ENCODE data around the gene AUH. TPM values are rescaled to one million over a fixed set of nuclear protein-coding genes. Genes with fewer than 3 reads are reported as not detected.

Gene AUH
- total RNA-seq, 1 experiment from 2014 or later, result 21.7 TPM

- H3K18ac ChIP-seq (ENCODE audit: insufficient read length, low read depth, low read length), result no peak overlapping the region
- H2BK20ac ChIP-seq (ENCODE audit: low read depth, low read length, poor library complexity, severe bottlenecking), result no peak overlapping the region
- Mint-ChIP-seq H3K9me3 (peaks cover 5 to 11% of the 10 kb centered on the region in 2 experiments; a peak in 4 of 5 replicates), H3K4me1 (peaks cover 22 to 25% of the 10 kb centered on the region in 2 experiments), H3K27me3 (ENCODE audit: low read depth) (no peaks in the 10 kb centered on the region; the same call in none of the 2 replicates), H3K27ac (peak overlapping the region; percentile 95 to 99 (median 98)), H3K4me3 (peak overlapping the region; percentile 94 to 98), H3K36me3 (ENCODE audit: insufficient read depth in 1 of 3, low read depth in 3 of 3) (peaks cover 10 to 36% (median 10%) of the 10 kb centered on the region in 3 experiments; a peak in 6 of 7 replicates)
- H2BK12ac ChIP-seq (ENCODE audit: insufficient read length, low read depth, low read length), result no peak overlapping the region
- no peak overlapping the region for H3K4ac ChIP-seq (ENCODE audit: low read depth, low read length)
- WGBS (ENCODE audit: extremely low coverage, insufficient read length, low lambda C conversion rate), result no CpG with 5 or more reads among the region's 10 CpGs
- H3K23me2 ChIP-seq (ENCODE audit: insufficient read length, low read depth, low read length, poor library complexity, severe bottlenecking), result no peaks in the 10 kb centered on the region
- no peak overlapping the region for H4K91ac ChIP-seq (ENCODE audit: insufficient read length, low read depth, low read length)
- no peaks in the 10 kb centered on the region for H3K79me1 ChIP-seq (ENCODE audit: insufficient read depth, low read depth, low read length, poor library complexity, severe bottlenecking)
- no peak overlapping the region for H2BK15ac ChIP-seq (ENCODE audit: low read depth, low read length)
- 0 out of 2 replicates have a peak overlapping the region, but pooled peaks have one; percentile 81 for H3K14ac ChIP-seq (ENCODE audit: insufficient read depth, low read length)
- no peak overlapping the region for H2AK5ac ChIP-seq (ENCODE audit: insufficient read length, low read length)
- H3K27me3 ChIP-seq (ENCODE audit: insufficient read depth, low read length), result no peaks in the 10 kb centered on the region
- no peaks in the 10 kb centered on the region for H3K9me3 ChIP-seq (ENCODE audit: control insufficient read depth, low read depth, low read length)
- no peak overlapping the region for H2BK120ac ChIP-seq (ENCODE audit: low read depth, low read length, poor library complexity, severe bottlenecking)
- no peak for DNase-seq
- H4K8ac ChIP-seq (replicated peaks; ENCODE audit: insufficient read length, low read depth, low read length), result no peak overlapping the region
- no peak overlapping the region for H2AFZ ChIP-seq (ENCODE audit: low read length)
- peak overlapping the region; percentile 3 for H2BK5ac ChIP-seq (ENCODE audit: insufficient read length, low read length)
- peak overlapping the region; percentile 69 for H3K9ac ChIP-seq (ENCODE audit: extremely low read depth, insufficient read length, low read length)
- no peak for TF ChIP-seq CTCF (conservative IDR thresholded peaks at IDR 0.05)
- peak overlapping the region; percentile 65 for H3K4me2 ChIP-seq (ENCODE audit: insufficient read depth, insufficient read length, low read length)
- H3K27ac ChIP-seq (ENCODE audit: insufficient read length, low read depth, low read length), result no peak overlapping the region
- H4K5ac ChIP-seq (ENCODE audit: insufficient read length, low read depth, low read length), result no peak overlapping the region
- peaks cover 8% of the 10 kb centered on the region for H3K4me1 ChIP-seq (ENCODE audit: insufficient read depth, low read length)
- no peak overlapping the region for H3K23ac ChIP-seq (ENCODE audit: insufficient read length, low read depth, low read length)
- H3T11ph ChIP-seq (ENCODE audit: low read length), result no peak overlapping the region
- H3K56ac ChIP-seq (ENCODE audit: insufficient read length, low read depth, low read length), result no peak overlapping the region
- peaks cover 15% of the 10 kb centered on the region; the same call in 1 of the 2 replicates for H3K79me2 ChIP-seq (ENCODE audit: insufficient read depth, low read length)
- H4K20me1 ChIP-seq (ENCODE audit: control insufficient read depth, insufficient read depth, insufficient read length), result no peaks in the 10 kb centered on the region
Observed at GRCh38 chr9:91360551-91361290, 997 bp downstream of the AUH start.
